Panc1 (cell line): ENCODE results near the gene LINC00237. TPM values are rescaled to one million over a fixed set of nuclear protein-coding genes. Genes with fewer than 3 reads are reported as not detected.

ENCODE experiments used
- ATAC-seq: fragments of 200-7000 bp; cut with Tn5 transposase; 2 replicates; pipeline ENCODE4 v1.9.1; 2020; ENCODE audit warnings: mild to moderate bottlenecking, moderate library complexity
- BruUV-seq: library from RNA; stranded (reverse); fragments of 400-500 nt; replicated peaks from 2 replicates; lab custom pipeline; 2021; lab: Mats Ljungman, UMichigan
- CTCF ChIA-PET: fragments of 300-600 bp; sonication (Branson Sonifier 250); formaldehyde crosslinking; loops from one replicate; lab custom pipeline; 2022; ENCODE audit warnings: antibody characterized with exemption; lab: Charles Lee
- POLR2A ChIA-PET: fragments of 300-600 bp; sonication (Branson Sonifier 250); formaldehyde crosslinking; loops from one replicate; lab custom pipeline; 2022; ENCODE audit warnings: antibody characterized with exemption; lab: Charles Lee
- DNase-seq: peaks from one replicate; pipeline ENCODE4 v3.0.0-alpha.2; 2010; ENCODE audit warnings: low read depth, low spot score
- H3K27ac ChIP-seq: 2 replicates; pipeline ENCODE4 v1.5.1; 2011; ENCODE audit warnings: mild to moderate bottlenecking, low read length, inconsistent platforms
- H3K27me3 ChIP-seq: fragments of 200-500 bp; sonication (Bioruptor generic); 2 replicates; pipeline ENCODE4 v1.6.0; 2014; ENCODE audit warnings: low read length, inconsistent platforms; ENCODE audit not compliant: control insufficient read depth, insufficient read depth
- H3K36me3 ChIP-seq: fragments of 200-500 bp; sonication (Bioruptor generic); 2 replicates; pipeline ENCODE4 v1.5.1; 2014; ENCODE audit warnings: inconsistent platforms, mild to moderate bottlenecking, low read length, moderate library complexity; ENCODE audit not compliant: control insufficient read depth, insufficient read depth
- H3K4me1 ChIP-seq: 2 replicates; pipeline ENCODE4 v1.5.1; 2011; ENCODE audit warnings: inconsistent platforms, mild to moderate bottlenecking, low read length, moderate library complexity; ENCODE audit not compliant: control insufficient read depth, insufficient read depth
- H3K4me3 ChIP-seq, 2 experiments: 2 replicates each; pipeline ENCODE4 v1.5.1; 2011 to 2012; ENCODE audit warnings: low read depth in 2 of 2, low read length in 2 of 2, mild to moderate bottlenecking in 2 of 2, inconsistent platforms in 1 of 2, moderate library complexity in 1 of 2
- H3K9me3 ChIP-seq: fragments of 200-500 bp; sonication (Bioruptor generic); 2 replicates; pipeline ENCODE4 v1.5.1; 2014; ENCODE audit warnings: low read depth, mild to moderate bottlenecking, inconsistent platforms, low read length, moderate library complexity; ENCODE audit not compliant: control insufficient read depth, insufficient read depth
- POLR2AphosphoS5 ChIP-seq: IDR thresholded peaks from 2 replicates; pipeline ENCODE4 v1.6.1; 2012; ENCODE audit warnings: mild to moderate bottlenecking, low read depth, low read length, moderate library complexity
- SIN3A ChIP-seq: IDR thresholded peaks from 2 replicates; pipeline ENCODE4 v1.6.1; 2012; ENCODE audit warnings: low read depth, mild to moderate bottlenecking, low read length, moderate library complexity, borderline replicate concordance; ENCODE audit not compliant: insufficient read depth
- TCF7L2 ChIP-seq: IDR thresholded peaks from 2 replicates; pipeline ENCODE4 v1.6.1; 2011; ENCODE audit warnings: mild to moderate bottlenecking, low read depth, low read length, inconsistent platforms
- in situ Hi-C: cut with HindIII; loops from 2 replicates; pipeline ENCODE4 v1.10.0; 2016; ENCODE audit warnings: low sequenced_read_pairs, low pct_unique_long_range_greater_than_20kb
- intact Hi-C: fragments of 100-400 bp; cut with micrococcal nuclease; formaldehyde crosslinking; loops from one replicate; pipeline ENCODE4 v1.10.0; 2022; ENCODE audit not compliant: unreplicated experiment
- total RNA-seq: library from RNA; stranded (reverse); gene quantifications from one replicate; pipeline ENCODE4 v1.2.1, GENCODE V29; 2021; ENCODE audit not compliant: unreplicated experiment
- TF ChIP-seq, protein P1 (sequence below): fragments of 450-650 bp; IDR thresholded peaks from 2 replicates; pipeline ENCODE4 v1.5.1; 2017; ENCODE audit warnings: mild to moderate bottlenecking
- TF ChIP-seq, protein P2 (sequence below), 2 experiments: IDR thresholded peaks; 2 replicates each; pipeline ENCODE4 v1.6.1; 2011 to 2012; ENCODE audit warnings: low read depth in 2 of 2, control low read depth in 1 of 2, low read length in 1 of 2, mild to moderate bottlenecking in 1 of 2, moderate library complexity in 1 of 2; ENCODE audit not compliant: insufficient read depth in 1 of 2

Gene LINC00237
- total RNA-seq, 1 experiment from 2014 or later, result not detected

DNA sequence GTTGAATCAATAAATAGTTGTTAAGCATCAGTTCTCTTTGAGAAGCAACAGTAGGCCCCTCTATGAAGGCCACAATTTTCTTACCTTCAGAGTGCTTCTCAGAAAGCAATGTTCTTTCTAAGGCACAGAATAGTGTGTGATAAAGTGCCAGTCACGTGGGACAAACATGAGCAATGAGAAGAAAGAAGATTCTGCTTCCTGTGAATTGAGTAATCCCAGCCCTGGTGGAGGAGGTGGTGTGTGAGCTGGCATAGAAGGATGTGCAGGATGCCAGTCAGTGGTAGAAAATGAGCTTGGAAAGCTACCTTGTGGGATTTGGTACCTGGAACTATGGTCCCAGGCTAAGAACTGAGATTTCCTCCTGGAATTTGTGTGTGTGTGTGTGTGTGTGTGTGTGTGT lies 41.4 kb upstream of the LINC00237 start:
- no TSS peak for BruUV-seq
- ATAC-seq (no peak), DNase-seq (no peak)
- in situ Hi-C loops, result no loop called here
- Histone ChIP-seq H3K27me3 (no peaks in the 10 kb centered on the region), H3K4me1 (no peaks in the 10 kb centered on the region), H3K27ac (no peak overlapping the region), H3K4me3 (no peak overlapping the region), H3K36me3 (no peaks in the 10 kb centered on the region; the same call in 1 of the 2 replicates), H3K9me3 (no peaks in the 10 kb centered on the region)
- TF ChIP-seq POLR2AphosphoS5, result no peak
- TF ChIP-seq TCF7L2, result no peak
- TF ChIP-seq SIN3A, result no peak
- TF ChIP-seq, protein P1, sequence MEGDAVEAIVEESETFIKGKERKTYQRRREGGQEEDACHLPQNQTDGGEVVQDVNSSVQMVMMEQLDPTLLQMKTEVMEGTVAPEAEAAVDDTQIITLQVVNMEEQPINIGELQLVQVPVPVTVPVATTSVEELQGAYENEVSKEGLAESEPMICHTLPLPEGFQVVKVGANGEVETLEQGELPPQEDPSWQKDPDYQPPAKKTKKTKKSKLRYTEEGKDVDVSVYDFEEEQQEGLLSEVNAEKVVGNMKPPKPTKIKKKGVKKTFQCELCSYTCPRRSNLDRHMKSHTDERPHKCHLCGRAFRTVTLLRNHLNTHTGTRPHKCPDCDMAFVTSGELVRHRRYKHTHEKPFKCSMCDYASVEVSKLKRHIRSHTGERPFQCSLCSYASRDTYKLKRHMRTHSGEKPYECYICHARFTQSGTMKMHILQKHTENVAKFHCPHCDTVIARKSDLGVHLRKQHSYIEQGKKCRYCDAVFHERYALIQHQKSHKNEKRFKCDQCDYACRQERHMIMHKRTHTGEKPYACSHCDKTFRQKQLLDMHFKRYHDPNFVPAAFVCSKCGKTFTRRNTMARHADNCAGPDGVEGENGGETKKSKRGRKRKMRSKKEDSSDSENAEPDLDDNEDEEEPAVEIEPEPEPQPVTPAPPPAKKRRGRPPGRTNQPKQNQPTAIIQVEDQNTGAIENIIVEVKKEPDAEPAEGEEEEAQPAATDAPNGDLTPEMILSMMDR, result no peak
- TF ChIP-seq, protein P2, sequence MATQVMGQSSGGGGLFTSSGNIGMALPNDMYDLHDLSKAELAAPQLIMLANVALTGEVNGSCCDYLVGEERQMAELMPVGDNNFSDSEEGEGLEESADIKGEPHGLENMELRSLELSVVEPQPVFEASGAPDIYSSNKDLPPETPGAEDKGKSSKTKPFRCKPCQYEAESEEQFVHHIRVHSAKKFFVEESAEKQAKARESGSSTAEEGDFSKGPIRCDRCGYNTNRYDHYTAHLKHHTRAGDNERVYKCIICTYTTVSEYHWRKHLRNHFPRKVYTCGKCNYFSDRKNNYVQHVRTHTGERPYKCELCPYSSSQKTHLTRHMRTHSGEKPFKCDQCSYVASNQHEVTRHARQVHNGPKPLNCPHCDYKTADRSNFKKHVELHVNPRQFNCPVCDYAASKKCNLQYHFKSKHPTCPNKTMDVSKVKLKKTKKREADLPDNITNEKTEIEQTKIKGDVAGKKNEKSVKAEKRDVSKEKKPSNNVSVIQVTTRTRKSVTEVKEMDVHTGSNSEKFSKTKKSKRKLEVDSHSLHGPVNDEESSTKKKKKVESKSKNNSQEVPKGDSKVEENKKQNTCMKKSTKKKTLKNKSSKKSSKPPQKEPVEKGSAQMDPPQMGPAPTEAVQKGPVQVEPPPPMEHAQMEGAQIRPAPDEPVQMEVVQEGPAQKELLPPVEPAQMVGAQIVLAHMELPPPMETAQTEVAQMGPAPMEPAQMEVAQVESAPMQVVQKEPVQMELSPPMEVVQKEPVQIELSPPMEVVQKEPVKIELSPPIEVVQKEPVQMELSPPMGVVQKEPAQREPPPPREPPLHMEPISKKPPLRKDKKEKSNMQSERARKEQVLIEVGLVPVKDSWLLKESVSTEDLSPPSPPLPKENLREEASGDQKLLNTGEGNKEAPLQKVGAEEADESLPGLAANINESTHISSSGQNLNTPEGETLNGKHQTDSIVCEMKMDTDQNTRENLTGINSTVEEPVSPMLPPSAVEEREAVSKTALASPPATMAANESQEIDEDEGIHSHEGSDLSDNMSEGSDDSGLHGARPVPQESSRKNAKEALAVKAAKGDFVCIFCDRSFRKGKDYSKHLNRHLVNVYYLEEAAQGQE (IDR thresholded peaks at IDR 0.05; ENCODE audit: insufficient read depth in 1 of 2, low read depth in 2 of 2, low read length in 1 of 2), result no peak
- ChIA-PET POLR2A (no interaction called here), CTCF (no interaction called here)
- intact Hi-C loops, result no loop called here

- Histone ChIP-seq H3K9me3 (no peaks in the 10 kb centered on the region), H3K27me3 (no peaks in the 10 kb centered on the region), H3K4me3 (no peak overlapping the region), H3K36me3 (no peaks in the 10 kb centered on the region; the same call in 1 of the 2 replicates), H3K27ac (no peak overlapping the region), H3K4me1 (no peaks in the 10 kb centered on the region)
- BruUV-seq, result no TSS peak
- intact Hi-C loops (no loop called here), in situ Hi-C loops (no loop called here)
- POLR2A ChIA-PET, result no interaction called here
- TF ChIP-seq POLR2AphosphoS5 (no peak), SIN3A (no peak), TCF7L2 (no peak)
- TF ChIP-seq, protein P1, result no peak
- TF ChIP-seq, protein P2 (IDR thresholded peaks at IDR 0.05; ENCODE audit: insufficient read depth in 1 of 2, low read depth in 2 of 2, low read length in 1 of 2), result no peak
- ATAC-seq, result no peak
- CTCF ChIA-PET, result no interaction called here
- no peak for DNase-seq
Measured at GRCh38 chr20:21146215-21146614, 40.1 kb upstream of the LINC00237 start.
